Nephron progenitor cell (in vitro differentiated cells): ENCODE results near the gene MOGAT3.

Source experiments
- DNase-seq: peaks from one replicate; pipeline ENCODE4 v3.0.0; 2021
- H3K27ac Mint-ChIP-seq: 2 replicates; pipeline ENCODE4 v1.8.0; 2021; ENCODE audit warnings: mild to moderate bottlenecking, moderate library complexity, mixed read lengths
- H3K27me3 Mint-ChIP-seq: 2 replicates; pipeline ENCODE4 v1.8.0; 2021; ENCODE audit warnings: mild to moderate bottlenecking, low read depth, mixed read lengths; ENCODE audit not compliant: poor library complexity
- H3K36me3 Mint-ChIP-seq: 2 replicates; pipeline ENCODE4 v1.8.0; 2021; ENCODE audit warnings: low read depth, mixed read lengths
- H3K4me1 Mint-ChIP-seq: 2 replicates; pipeline ENCODE4 v1.8.0; 2021; ENCODE audit warnings: mixed read lengths
- H3K4me3 Mint-ChIP-seq: 2 replicates; pipeline ENCODE4 v1.8.0; 2021; ENCODE audit warnings: mild to moderate bottlenecking, moderate library complexity, mixed read lengths
- H3K9me3 Mint-ChIP-seq: 2 replicates; pipeline ENCODE4 v1.8.0; 2021; ENCODE audit warnings: mild to moderate bottlenecking, moderate library complexity, mixed read lengths
- CTCF ChIP-seq: fragments of 200-600 bp; sonication (generic); IDR thresholded peaks from 2 replicates; pipeline ENCODE4 v1.5.0; 2021; ENCODE audit warnings: antibody characterized with exemption

Gene MOGAT3

GRCh38 chr7:101162551-101163278 is 38.1 kb downstream of the MOGAT3 start:
- peaks cover 74% of the 10 kb centered on the region for H3K27me3 Mint-ChIP-seq

GRCh38 chr7:101161692-101162471 is 39.0 kb downstream of the MOGAT3 start:
- Mint-ChIP-seq H3K36me3 (peaks cover 29% of the 10 kb centered on the region), H3K4me3 (peak overlapping the region; percentile 81), H3K27me3 (peaks cover 66% of the 10 kb centered on the region), H3K27ac (no peak overlapping the region), H3K9me3 (no peaks in the 10 kb centered on the region), H3K4me1 (peaks cover 57% of the 10 kb centered on the region)
- DNase-seq = no peak
- no peak for TF ChIP-seq CTCF

More at GRCh38 chr7:101162551-101163278, 38.1 kb downstream of the MOGAT3 start:
- Mint-ChIP-seq H3K27ac (no peak overlapping the region), H3K4me3 (peak overlapping the region; percentile 81), H3K36me3 (peaks cover 22% of the 10 kb centered on the region), H3K4me1 (peaks cover 64% of the 10 kb centered on the region), H3K9me3 (no peaks in the 10 kb centered on the region)
- DNase-seq = peak; percentile 72
- TF ChIP-seq CTCF = no peak

GRCh38 chr7:101160910-101161309 is 39.9 kb downstream of the MOGAT3 start:
- H3K4me1 Mint-ChIP-seq = peaks cover 55% of the 10 kb centered on the region
- H3K27me3 Mint-ChIP-seq = peaks cover 56% of the 10 kb centered on the region
- no peak overlapping the region for H3K27ac Mint-ChIP-seq
- no peak for TF ChIP-seq CTCF
- no peak overlapping the region for H3K4me3 Mint-ChIP-seq
- H3K9me3 Mint-ChIP-seq = no peaks in the 10 kb centered on the region
- H3K36me3 Mint-ChIP-seq = peaks cover 36% of the 10 kb centered on the region
- DNase-seq = no peak

- TF ChIP-seq CTCF = no peak
- Mint-ChIP-seq H3K27ac (no peak overlapping the region), H3K9me3 (no peaks in the 10 kb centered on the region), H3K36me3 (peaks cover 36% of the 10 kb centered on the region), H3K4me3 (no peak overlapping the region), H3K4me1 (peaks cover 55% of the 10 kb centered on the region), H3K27me3 (peaks cover 47% of the 10 kb centered on the region)
- DNase-seq = no peak
Observed at GRCh38 chr7:101159696-101160674, 40.9 kb downstream of the MOGAT3 start.

DNA sequence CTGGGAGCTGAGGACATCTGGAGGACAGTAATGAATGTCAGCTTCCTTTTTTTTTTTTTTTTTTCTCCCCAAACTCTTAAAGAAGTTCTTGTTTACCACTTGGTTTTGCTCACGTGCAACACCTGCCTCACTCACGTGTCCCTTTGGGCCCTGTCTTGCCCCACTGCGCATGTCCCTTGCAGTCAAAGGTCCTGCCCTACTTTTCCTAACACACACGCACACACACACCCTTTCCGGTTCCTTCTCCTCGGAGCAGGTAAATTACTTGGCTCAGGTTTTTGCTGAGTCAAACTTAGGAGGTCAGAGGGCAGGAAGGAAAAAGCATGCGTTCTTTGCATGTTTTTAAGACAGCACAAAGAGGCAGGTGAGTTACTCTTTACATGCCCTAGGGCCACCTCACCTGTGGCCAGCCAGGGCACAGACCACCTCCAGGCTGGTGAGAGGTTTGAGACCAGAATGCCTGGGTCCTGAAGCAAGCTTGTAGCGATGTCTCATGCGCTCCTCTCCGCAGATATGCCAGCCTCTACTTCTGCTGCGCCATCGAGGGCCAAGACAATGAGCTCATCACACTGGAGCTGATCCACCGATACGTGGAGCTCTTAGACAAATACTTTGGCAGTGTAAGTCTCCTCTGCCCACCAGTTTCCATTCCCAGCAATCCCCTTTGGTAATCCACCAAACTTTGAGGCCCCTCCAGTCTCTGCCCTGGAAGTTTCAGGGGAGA is 43.8 kb downstream of the MOGAT3 start:
- no peak for TF ChIP-seq CTCF
- H3K27ac Mint-ChIP-seq = peak overlapping the region; percentile 36
- H3K4me3 Mint-ChIP-seq = peak overlapping the region; percentile 10
- no peak for DNase-seq
- H3K9me3 Mint-ChIP-seq = peaks cover 4% of the 10 kb centered on the region
- H3K4me1 Mint-ChIP-seq = peaks cover 51% of the 10 kb centered on the region
- H3K27me3 Mint-ChIP-seq = peaks cover 32% of the 10 kb centered on the region
- peaks cover 36% of the 10 kb centered on the region for H3K36me3 Mint-ChIP-seq
